Head of caudate nucleus (tissue), 42 donors: Measurements from ENCODE around the gene BICRA.
A peak's percentile ranks its signal among the peaks of the same experiment; 100 is the strongest.

ENCODE experiments used
- DNase-seq, 42 donors: peaks; one replicate each; pipeline versions ENCODE4 v3.0.0 to v3.0.0-alpha.2; 2020 to 2021; ENCODE audit warnings: mixed read lengths in 7 of 42
- intact Hi-C: fragments of 100-400 bp; cut with DNase I; formaldehyde crosslinking; loops from one replicate; pipeline ENCODE4 v1.15.0; 2022

BICRA gene

GRCh38 chr19:47600246-47601179, 8.4 kb upstream of the BICRA start:
- DNase-seq, result peak; percentile 98 to 100 (median 100)
- intact Hi-C loops, result loop anchor here (5.0 kb wide), 1 partner anchor 97 kb away; no protein-coding TSS in a partner anchor

- intact Hi-C loops, result loop anchor here (5.0 kb wide), 1 partner anchor 96 kb away; no protein-coding TSS in a partner anchor
- no peak for DNase-seq
These were observed 7.6 kb upstream of the BICRA start for GRCh38 chr19:47601180-47601904.

DNA sequence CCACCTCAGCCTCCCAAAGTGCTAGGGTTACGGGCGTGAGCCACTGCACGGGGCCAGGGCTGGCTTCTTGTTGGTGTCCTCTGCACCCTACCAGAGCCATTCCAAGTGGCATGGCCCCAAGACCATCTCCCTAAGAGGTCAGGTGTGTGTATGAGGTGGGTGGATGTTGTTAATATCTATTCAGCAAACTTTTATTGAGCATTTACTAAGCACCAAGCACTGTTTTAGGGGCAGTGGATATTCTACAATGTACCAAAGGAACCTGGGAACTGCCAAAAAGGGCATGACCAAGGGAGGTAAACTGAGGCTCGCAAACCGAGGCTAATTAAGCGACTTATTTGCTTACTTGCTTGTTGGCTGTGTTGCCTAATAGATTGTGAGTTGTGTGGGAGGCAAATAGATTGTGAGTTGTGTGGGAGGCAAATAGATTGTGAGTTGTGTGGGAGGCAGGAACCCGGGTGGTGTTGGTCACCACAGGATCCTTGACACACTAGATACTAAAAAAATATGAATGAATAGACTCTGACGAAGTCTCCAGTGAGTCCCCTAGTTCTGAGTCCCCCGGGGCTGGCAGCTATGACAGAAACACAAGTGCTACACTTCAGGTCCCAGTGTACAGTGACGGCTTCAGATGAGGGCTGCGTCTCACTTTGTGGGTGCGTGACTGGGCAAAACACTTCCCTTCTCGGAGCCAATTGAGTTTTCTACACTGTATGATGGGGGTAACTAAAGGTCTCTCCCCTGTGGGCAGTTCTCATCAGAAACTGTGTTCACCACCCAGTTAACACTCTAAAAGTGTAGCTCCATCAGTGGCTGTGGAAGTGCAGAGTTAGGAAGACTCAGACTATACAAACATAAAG, 5.0 kb upstream of the BICRA start:
- no peak for DNase-seq
- intact Hi-C loops, result loop anchor here (5.0 kb wide), 1 partner anchor 93 kb away; no protein-coding TSS in a partner anchor

GRCh38 chr19:47607564-47608073, 1.3 kb upstream of the BICRA start:
- DNase-seq, result no peak
- intact Hi-C loops, result no loop called here

- peak; percentile 70 to 97 (median 94) for DNase-seq
- intact Hi-C loops, result no loop called here
These were observed 638 bp upstream of the BICRA start for GRCh38 chr19:47608074-47608918.

GRCh38 chr19:47609906-47610894, 1.3 kb downstream of the BICRA start:
- peak in 38 of 42 donors; percentile 22 to 77 (median 46) for DNase-seq
- intact Hi-C loops, result loop anchor here (5.0 to 10.0 kb wide), 2 partner anchors 55 to 98 kb away; no protein-coding TSS in a partner anchor

DNA sequence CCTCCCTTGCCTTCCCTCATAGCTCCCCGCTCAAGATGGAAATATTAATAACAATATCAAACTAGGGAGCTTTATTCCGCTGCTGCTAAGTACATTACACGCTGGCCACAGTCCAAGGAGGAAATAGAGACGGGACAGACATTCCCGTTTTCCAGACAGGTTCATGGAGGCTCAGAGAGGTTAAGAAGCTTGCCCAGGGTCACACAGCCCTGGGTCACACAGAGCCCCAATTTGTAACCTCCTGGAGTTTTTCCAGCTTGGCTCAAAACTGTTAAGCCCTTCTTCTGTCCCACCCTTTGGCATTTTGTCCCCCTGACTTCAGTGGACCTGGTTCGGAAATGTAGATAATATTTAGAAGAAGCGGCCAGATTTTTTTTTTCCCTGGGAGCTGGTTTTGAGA, 2.0 kb downstream of the BICRA start:
- no peak for DNase-seq
- intact Hi-C loops, result loop anchor here (5.0 to 10.0 kb wide), 2 partner anchors 54 to 99 kb away; no protein-coding TSS in a partner anchor

- intact Hi-C loops, result loop anchor here (5.0 to 10.0 kb wide), 2 partner anchors 51 to 101 kb away; no protein-coding TSS in a partner anchor
- DNase-seq, result peak in 5 of 42 donors; percentile 25 to 55 (median 35)
These were observed 4.5 kb downstream of the BICRA start for GRCh38 chr19:47613165-47614020.

- DNase-seq, result no peak
- intact Hi-C loops, result loop anchor here (5.0 to 10.0 kb wide), 2 partner anchors 51 to 102 kb away; no protein-coding TSS in a partner anchor
These were observed 5.0 kb downstream of the BICRA start for GRCh38 chr19:47614021-47614295.

GRCh38 chr19:47614559-47614958, 5.6 kb downstream of the BICRA start:
- intact Hi-C loops, result loop anchor here (5.0 to 10.0 kb wide), 2 partner anchors 50 to 102 kb away; no protein-coding TSS in a partner anchor
- DNase-seq, result no peak

DNA sequence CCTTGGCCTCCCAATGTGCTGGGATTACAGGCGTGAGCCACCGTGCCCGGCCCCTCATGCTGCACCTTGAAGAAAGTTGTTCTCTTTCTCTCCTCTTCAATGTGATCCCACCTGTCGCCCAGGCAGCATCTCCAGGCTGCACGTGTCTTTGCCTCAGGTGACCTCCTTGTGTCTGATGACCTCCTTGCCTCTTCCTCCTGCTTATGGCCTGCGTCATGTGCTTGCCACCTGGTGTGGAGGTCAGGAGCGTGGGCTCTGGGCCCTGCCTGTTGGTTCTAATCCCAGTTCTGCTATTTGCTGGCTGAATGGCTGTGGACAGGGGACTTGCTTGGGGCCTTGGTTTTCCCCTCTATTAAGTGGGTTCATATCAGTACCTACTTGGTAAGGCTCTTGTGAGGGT, 6.3 kb downstream of the BICRA start:
- intact Hi-C loops, result loop anchor here (10.0 kb wide), 1 partner anchor 50 kb away; no protein-coding TSS in a partner anchor
- DNase-seq, result no peak

DNA sequence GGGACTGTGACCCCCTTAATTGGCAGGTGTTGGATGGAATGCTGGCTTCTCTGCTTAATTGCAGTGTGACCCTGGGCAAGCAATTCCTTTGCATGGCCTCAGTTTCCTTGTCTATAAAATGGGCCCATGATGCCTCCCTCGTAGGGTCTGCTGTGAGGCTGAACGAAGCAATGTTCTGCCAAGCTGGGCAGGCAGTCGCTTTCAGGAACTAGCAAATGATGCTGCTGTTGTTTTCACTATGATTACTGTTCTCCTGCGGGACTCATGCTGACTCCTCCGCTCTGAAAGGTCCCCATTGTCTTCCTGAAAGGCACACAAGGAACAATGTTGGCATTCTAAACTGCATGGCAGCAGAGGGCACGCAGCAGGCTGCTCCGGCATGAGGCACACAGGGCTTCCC, 6.8 kb downstream of the BICRA start:
- intact Hi-C loops, result loop anchor here (10.0 kb wide), 1 partner anchor 49 kb away; no protein-coding TSS in a partner anchor
- peak; percentile 12 to 91 (median 73) for DNase-seq

DNA sequence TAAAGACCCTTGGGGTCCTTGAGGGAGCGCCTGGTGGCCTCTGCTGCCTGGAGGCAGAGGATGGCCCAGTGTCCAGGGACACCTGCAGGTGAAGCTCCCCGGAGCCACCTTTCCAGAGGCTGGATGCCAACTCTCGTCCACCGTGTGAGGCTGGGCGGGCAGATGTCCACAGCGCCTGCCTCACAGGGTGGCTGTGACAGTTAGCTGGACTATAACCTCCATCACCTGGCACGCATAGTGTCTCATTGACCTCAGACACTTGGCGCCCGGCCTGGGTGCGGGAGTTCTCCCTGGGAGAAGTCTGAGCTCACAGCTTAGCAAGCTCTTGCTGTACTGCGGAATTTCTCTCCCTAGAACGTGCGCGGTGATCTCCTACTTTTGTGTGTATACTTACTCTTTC, 9.8 kb downstream of the BICRA start:
- intact Hi-C loops, result loop anchor here (10.0 kb wide), 1 partner anchor 46 kb away; no protein-coding TSS in a partner anchor
- DNase-seq, result peak in 11 of 42 donors; percentile 20 to 63 (median 44)

- no peak for DNase-seq
- intact Hi-C loops, result loop anchor here (10.0 kb wide), 1 partner anchor 45 kb away; no protein-coding TSS in a partner anchor
These were observed 10.8 kb downstream of the BICRA start for GRCh38 chr19:47619763-47620162.
